Measurements from ENCODE around the gene ZC3HAV1.

The ZC3HAV1 gene

DNA sequence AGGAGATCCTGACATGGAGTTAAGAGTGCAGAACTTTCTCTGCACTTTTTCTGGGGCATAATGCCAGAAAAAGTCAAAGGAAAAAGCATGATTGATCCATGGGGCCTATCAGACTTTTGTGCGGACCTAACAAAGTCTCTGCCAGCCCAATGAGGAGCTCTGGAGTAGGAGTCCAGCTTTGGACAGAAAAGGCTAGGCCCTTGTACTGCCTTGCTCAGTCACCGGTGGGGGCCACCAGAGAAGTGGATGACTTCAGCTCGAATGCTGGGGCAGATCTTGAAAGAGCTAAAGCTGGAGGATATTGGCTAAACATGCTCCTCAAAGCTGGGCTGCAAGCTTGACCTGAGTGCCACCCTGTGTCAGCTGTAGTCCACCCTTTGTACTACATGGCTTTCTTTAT lies 2.8 kb upstream of the ZC3HAV1 start:
- no peak for TF ChIP-seq TCF4 (CRISPR knock-in tag; IDR thresholded peaks at IDR 0.05; ENCODE audit: borderline replicate concordance)
- no peak for TF ChIP-seq ZC3H10 (CRISPR knock-in tag; IDR thresholded peaks at IDR 0.05)
- TF ChIP-seq ZNF8 (CRISPR knock-in tag; IDR thresholded peaks at IDR 0.05), result no peak
- no peak for TF ChIP-seq BACH2 (CRISPR knock-in tag; IDR thresholded peaks at IDR 0.05; ENCODE audit: borderline replicate concordance)
- TF ChIP-seq, protein P1, sequence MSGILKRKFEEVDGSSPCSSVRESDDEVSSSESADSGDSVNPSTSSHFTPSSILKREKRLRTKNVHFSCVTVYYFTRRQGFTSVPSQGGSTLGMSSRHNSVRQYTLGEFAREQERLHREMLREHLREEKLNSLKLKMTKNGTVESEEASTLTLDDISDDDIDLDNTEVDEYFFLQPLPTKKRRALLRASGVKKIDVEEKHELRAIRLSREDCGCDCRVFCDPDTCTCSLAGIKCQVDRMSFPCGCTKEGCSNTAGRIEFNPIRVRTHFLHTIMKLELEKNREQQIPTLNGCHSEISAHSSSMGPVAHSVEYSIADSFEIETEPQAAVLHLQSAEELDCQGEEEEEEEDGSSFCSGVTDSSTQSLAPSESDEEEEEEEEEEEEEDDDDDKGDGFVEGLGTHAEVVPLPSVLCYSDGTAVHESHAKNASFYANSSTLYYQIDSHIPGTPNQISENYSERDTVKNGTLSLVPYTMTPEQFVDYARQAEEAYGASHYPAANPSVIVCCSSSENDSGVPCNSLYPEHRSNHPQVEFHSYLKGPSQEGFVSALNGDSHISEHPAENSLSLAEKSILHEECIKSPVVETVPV (CRISPR knock-in tag; IDR thresholded peaks at IDR 0.05), result no peak
- TF ChIP-seq GLIS3 (CRISPR knock-in tag; IDR thresholded peaks at IDR 0.05), result no peak
- TF ChIP-seq, protein P2, sequence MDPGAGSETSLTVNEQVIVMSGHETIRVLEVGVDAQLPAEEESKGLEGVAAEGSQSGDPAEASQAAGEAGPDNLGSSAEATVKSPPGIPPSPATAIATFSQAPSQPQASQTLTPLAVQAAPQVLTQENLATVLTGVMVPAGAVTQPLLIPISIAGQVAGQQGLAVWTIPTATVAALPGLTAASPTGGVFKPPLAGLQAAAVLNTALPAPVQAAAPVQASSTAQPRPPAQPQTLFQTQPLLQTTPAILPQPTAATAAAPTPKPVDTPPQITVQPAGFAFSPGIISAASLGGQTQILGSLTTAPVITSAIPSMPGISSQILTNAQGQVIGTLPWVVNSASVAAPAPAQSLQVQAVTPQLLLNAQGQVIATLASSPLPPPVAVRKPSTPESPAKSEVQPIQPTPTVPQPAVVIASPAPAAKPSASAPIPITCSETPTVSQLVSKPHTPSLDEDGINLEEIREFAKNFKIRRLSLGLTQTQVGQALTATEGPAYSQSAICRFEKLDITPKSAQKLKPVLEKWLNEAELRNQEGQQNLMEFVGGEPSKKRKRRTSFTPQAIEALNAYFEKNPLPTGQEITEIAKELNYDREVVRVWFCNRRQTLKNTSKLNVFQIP (CRISPR knock-in tag; IDR thresholded peaks at IDR 0.05; ENCODE audit: borderline replicate concordance, low read depth), result no peak
- TF ChIP-seq ZFP30 (CRISPR knock-in tag; IDR thresholded peaks at IDR 0.05), result no peak
- no peak for TF ChIP-seq RARB (CRISPR knock-in tag; IDR thresholded peaks at IDR 0.05)
- TF ChIP-seq CSDC2 (CRISPR knock-in tag; IDR thresholded peaks at IDR 0.05), result no peak
- no peak for TF ChIP-seq OSR1 (CRISPR knock-in tag; IDR thresholded peaks at IDR 0.05)
- no peak for ATAC-seq

DNA sequence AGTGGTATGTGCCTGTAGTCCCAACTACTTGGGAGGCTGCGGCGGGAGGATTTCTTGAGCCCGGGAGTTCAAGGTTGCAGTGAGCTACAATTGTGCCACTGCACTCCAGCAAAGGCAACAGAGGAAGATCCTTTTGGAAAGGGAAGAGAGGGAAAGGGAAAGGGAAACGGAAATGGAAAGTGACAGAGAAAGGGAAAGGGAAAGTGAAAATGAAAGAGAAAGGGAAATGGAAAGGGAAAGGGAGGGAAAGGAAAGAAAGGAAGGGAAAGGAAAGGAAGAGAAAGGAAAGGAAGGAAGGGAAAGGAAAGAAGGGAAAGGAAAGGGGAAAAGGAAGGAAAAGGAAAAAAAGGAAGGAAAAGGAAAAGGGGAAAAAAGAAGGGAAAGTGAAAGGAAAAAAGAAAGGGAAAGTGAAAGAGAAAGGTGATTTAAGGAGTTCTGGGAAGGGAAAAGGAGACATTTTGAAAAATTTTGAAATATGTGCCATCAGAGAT lies 2.3 kb upstream of the ZC3HAV1 start:
- TF ChIP-seq ZC3H10 (CRISPR knock-in tag; IDR thresholded peaks at IDR 0.05) (no peak), ZFP30 (CRISPR knock-in tag; IDR thresholded peaks at IDR 0.05) (no peak), TOX (CRISPR knock-in tag; IDR thresholded peaks at IDR 0.05; ENCODE audit: borderline replicate concordance) (no peak), PPARA (CRISPR knock-in tag; IDR thresholded peaks at IDR 0.05; ENCODE audit: borderline replicate concordance) (no peak), OSR1 (CRISPR knock-in tag; IDR thresholded peaks at IDR 0.05) (no peak)
- TF ChIP-seq, protein P3, sequence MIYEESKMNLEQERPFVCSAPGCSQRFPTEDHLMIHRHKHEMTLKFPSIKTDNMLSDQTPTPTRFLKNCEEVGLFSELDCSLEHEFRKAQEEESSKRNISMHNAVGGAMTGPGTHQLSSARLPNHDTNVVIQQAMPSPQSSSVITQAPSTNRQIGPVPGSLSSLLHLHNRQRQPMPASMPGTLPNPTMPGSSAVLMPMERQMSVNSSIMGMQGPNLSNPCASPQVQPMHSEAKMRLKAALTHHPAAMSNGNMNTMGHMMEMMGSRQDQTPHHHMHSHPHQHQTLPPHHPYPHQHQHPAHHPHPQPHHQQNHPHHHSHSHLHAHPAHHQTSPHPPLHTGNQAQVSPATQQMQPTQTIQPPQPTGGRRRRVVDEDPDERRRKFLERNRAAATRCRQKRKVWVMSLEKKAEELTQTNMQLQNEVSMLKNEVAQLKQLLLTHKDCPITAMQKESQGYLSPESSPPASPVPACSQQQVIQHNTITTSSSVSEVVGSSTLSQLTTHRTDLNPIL (CRISPR knock-in tag; IDR thresholded peaks at IDR 0.05; ENCODE audit: low read depth), result no peak
- TF ChIP-seq, protein P4, sequence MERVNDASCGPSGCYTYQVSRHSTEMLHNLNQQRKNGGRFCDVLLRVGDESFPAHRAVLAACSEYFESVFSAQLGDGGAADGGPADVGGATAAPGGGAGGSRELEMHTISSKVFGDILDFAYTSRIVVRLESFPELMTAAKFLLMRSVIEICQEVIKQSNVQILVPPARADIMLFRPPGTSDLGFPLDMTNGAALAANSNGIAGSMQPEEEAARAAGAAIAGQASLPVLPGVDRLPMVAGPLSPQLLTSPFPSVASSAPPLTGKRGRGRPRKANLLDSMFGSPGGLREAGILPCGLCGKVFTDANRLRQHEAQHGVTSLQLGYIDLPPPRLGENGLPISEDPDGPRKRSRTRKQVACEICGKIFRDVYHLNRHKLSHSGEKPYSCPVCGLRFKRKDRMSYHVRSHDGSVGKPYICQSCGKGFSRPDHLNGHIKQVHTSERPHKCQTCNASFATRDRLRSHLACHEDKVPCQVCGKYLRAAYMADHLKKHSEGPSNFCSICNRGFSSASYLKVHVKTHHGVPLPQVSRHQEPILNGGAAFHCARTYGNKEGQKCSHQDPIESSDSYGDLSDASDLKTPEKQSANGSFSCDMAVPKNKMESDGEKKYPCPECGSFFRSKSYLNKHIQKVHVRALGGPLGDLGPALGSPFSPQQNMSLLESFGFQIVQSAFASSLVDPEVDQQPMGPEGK (CRISPR knock-in tag; IDR thresholded peaks at IDR 0.05; ENCODE audit: borderline replicate concordance), result no peak
- ATAC-seq, result no peak

DNA sequence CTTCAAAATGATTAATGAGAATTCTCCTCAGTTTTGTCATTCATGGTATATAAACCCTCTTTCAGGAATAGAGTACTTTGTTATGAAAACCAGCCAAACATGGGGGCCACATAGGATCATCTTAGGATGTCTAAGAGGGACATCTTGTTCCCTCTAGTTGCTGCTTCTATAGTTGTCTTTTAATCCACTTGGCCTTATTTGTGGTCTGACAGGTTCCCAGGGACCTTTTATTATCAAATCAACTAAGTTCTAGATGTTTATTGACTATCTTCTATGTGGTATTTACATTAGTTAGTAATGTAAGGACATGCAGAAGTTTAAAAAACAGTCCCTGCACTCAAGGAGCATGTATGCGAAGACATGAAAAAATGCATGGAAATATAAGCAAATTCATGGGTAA lies 1.6 kb upstream of the ZC3HAV1 start:
- TF ChIP-seq, protein P2 (CRISPR knock-in tag; IDR thresholded peaks at IDR 0.05; ENCODE audit: borderline replicate concordance, low read depth), result no peak
- no peak for TF ChIP-seq SNAI2 (CRISPR knock-in tag; IDR thresholded peaks at IDR 0.05)
- TF ChIP-seq, protein P4 (CRISPR knock-in tag; IDR thresholded peaks at IDR 0.05; ENCODE audit: borderline replicate concordance), result no peak
- no peak for TF ChIP-seq ZNF565 (CRISPR knock-in tag; conservative IDR thresholded peaks at IDR 0.05; ENCODE audit: low read depth)
- no peak for ATAC-seq

DNA sequence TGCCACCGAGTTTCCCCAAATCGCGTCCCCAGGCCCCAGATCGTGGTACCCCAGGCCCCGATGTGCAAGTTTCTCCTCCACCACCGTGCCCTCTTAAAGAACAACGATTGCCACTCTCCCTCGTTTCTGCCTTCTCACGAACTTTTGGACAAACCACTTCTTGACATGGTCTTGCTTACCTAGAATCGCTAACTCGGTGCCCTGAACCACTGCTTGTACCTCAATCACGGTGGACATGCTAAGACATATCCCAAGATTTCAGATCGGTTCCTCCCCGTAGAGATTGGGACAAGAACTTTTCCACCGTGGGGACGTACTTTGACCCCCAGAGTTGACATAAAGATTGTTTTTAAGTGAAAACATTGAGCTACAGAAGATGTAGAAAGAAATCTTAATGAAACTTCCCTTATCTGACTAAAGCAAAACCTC lies 477 bp upstream of the ZC3HAV1 start:
- ATAC-seq, result no peak
- no peak for TF ChIP-seq ZNF565 (CRISPR knock-in tag; conservative IDR thresholded peaks at IDR 0.05; ENCODE audit: low read depth)
- TF ChIP-seq, protein P5, sequence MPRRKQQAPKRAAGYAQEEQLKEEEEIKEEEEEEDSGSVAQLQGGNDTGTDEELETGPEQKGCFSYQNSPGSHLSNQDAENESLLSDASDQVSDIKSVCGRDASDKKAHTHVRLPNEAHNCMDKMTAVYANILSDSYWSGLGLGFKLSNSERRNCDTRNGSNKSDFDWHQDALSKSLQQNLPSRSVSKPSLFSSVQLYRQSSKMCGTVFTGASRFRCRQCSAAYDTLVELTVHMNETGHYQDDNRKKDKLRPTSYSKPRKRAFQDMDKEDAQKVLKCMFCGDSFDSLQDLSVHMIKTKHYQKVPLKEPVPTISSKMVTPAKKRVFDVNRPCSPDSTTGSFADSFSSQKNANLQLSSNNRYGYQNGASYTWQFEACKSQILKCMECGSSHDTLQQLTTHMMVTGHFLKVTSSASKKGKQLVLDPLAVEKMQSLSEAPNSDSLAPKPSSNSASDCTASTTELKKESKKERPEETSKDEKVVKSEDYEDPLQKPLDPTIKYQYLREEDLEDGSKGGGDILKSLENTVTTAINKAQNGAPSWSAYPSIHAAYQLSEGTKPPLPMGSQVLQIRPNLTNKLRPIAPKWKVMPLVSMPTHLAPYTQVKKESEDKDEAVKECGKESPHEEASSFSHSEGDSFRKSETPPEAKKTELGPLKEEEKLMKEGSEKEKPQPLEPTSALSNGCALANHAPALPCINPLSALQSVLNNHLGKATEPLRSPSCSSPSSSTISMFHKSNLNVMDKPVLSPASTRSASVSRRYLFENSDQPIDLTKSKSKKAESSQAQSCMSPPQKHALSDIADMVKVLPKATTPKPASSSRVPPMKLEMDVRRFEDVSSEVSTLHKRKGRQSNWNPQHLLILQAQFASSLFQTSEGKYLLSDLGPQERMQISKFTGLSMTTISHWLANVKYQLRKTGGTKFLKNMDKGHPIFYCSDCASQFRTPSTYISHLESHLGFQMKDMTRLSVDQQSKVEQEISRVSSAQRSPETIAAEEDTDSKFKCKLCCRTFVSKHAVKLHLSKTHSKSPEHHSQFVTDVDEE (CRISPR knock-in tag; IDR thresholded peaks at IDR 0.05), result 0 out of 2 replicates have a peak, but pooled peaks have one; percentile 3
- TF ChIP-seq GLIS3 (CRISPR knock-in tag; IDR thresholded peaks at IDR 0.05), result no peak
- no peak for TF ChIP-seq ZFP30 (CRISPR knock-in tag; IDR thresholded peaks at IDR 0.05)
- no peak for TF ChIP-seq RARB (CRISPR knock-in tag; IDR thresholded peaks at IDR 0.05)
- TF ChIP-seq OSR1 (CRISPR knock-in tag; IDR thresholded peaks at IDR 0.05), result no peak
- TF ChIP-seq, protein P3 (CRISPR knock-in tag; IDR thresholded peaks at IDR 0.05; ENCODE audit: low read depth), result peak; percentile 46; the same call in 1 of the 2 replicates
- TF ChIP-seq TCF4 (CRISPR knock-in tag; IDR thresholded peaks at IDR 0.05; ENCODE audit: borderline replicate concordance), result no peak
- TF ChIP-seq ESRRG (CRISPR knock-in tag; IDR thresholded peaks at IDR 0.05), result no peak

All from SK-N-SH treated with all-trans-retinoic acid at 6 μM for 48 hours (cell line).